Activated naive CD4-positive, alpha-beta T cell treated with anti-CD3 and anti-CD28 coated beads, Interleukin-2, amount 10 ng/mL, durations not matched to agents 7 days and 5 days (primary cell): Measurements from ENCODE around the gene GOLGA7B.

Experiments used
- CTCF ChIA-PET: fragments of 350-600 bp; sonication (Branson Sonifier 250); formaldehyde crosslinking; loops from one replicate; lab custom pipeline; 2021; ENCODE audit warnings: antibody characterized with exemption; lab: Charles Lee
- DNase-seq: peaks from one replicate; pipeline ENCODE4 v3.0.0-alpha.2; 2020
- H3K27ac Mint-ChIP-seq: one replicate; pipeline ENCODE4 v1.8.0; 2021; ENCODE audit warnings: mild to moderate bottlenecking, moderate library complexity, mixed read lengths
- H3K27me3 Mint-ChIP-seq: one replicate; pipeline ENCODE4 v1.8.0; 2021; ENCODE audit warnings: mild to moderate bottlenecking, mixed read lengths
- H3K36me3 Mint-ChIP-seq: one replicate; pipeline ENCODE4 v1.8.0; 2021; ENCODE audit warnings: mixed read lengths
- H3K4me1 Mint-ChIP-seq: one replicate; pipeline ENCODE4 v1.8.0; 2021; ENCODE audit warnings: mixed read lengths
- H3K4me3 Mint-ChIP-seq: one replicate; pipeline ENCODE4 v1.8.0; 2021; ENCODE audit warnings: mild to moderate bottlenecking, moderate library complexity, mixed read lengths
- H3K9me3 Mint-ChIP-seq: one replicate; pipeline ENCODE4 v1.8.0; 2021; ENCODE audit warnings: mixed read lengths

GOLGA7B gene

DNA sequence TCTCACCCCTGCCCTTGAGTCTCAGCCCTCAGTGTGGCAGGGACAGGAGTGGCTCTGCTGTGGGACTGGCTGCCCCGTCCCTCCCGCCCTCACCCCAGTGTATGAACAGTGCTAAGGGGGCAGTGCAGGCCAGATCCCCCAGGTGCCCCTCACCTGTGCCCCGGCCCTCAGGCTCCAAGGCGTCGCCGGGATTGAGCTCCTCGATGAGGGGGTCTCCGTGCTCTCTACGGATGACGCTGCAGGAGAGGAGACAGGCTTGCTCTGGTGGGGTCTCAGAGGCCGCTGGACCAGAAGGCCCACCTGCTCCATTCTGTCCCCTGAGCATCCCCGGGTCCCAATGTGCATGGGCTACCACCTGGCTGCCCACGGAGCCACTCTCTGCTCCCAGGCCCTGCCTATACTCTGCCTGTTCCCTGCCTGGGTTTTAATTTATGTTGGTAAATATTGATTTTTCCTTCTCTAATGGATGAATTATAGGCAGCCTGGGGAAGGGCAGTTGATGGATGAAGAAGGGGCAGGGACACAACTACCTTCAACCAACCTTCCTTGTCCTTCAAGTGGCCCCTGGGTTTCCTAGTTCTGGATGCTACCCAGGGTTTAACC is 47.2 kb downstream of the GOLGA7B start:
- H3K36me3 Mint-ChIP-seq: no peaks in the 10 kb centered on the region
- H3K27ac Mint-ChIP-seq: no peak overlapping the region
- CTCF ChIA-PET: no interaction called here
- H3K27me3 Mint-ChIP-seq: peaks cover 22% of the 10 kb centered on the region
- H3K9me3 Mint-ChIP-seq: no peaks in the 10 kb centered on the region
- no peak overlapping the region for H3K4me3 Mint-ChIP-seq
- H3K4me1 Mint-ChIP-seq: no peaks in the 10 kb centered on the region
- no peak for DNase-seq

- Mint-ChIP-seq H3K27ac (no peak overlapping the region), H3K27me3 (peaks cover 21% of the 10 kb centered on the region), H3K4me3 (no peak overlapping the region), H3K4me1 (no peaks in the 10 kb centered on the region), H3K36me3 (no peaks in the 10 kb centered on the region), H3K9me3 (no peaks in the 10 kb centered on the region)
- CTCF ChIA-PET: interaction anchor here (1.6 kb wide), 1 partner anchor 147 kb away, joined by 3 read pairs; no protein-coding TSS in a partner anchor
- no peak for DNase-seq
Observed at GRCh38 chr10:97898429-97898828, 48.8 kb downstream of the GOLGA7B start.

GRCh38 chr10:97901381-97901780 is 51.7 kb downstream of the GOLGA7B start:
- H3K9me3 Mint-ChIP-seq: no peaks in the 10 kb centered on the region
- no peak for DNase-seq
- H3K36me3 Mint-ChIP-seq: no peaks in the 10 kb centered on the region
- CTCF ChIA-PET: interaction anchor here (1.2 to 2.3 kb wide), 3 partner anchors 13 to 140 kb away, joined by 3 to 9 read pairs (median 3); no protein-coding TSS in a partner anchor
- no peaks in the 10 kb centered on the region for H3K4me1 Mint-ChIP-seq
- H3K27ac Mint-ChIP-seq: no peak overlapping the region
- H3K27me3 Mint-ChIP-seq: peaks cover 25% of the 10 kb centered on the region
- no peak overlapping the region for H3K4me3 Mint-ChIP-seq

- Mint-ChIP-seq H3K27ac (no peak overlapping the region), H3K27me3 (peaks cover 40% of the 10 kb centered on the region), H3K4me3 (no peak overlapping the region), H3K36me3 (no peaks in the 10 kb centered on the region), H3K9me3 (no peaks in the 10 kb centered on the region), H3K4me1 (no peaks in the 10 kb centered on the region)
- no peak for DNase-seq
- CTCF ChIA-PET: interaction anchor here (0.8 to 2.7 kb wide), 5 partner anchors 12 to 202 kb away, joined by 3 to 13 read pairs (median 6); no protein-coding TSS in a partner anchor
Observed at GRCh38 chr10:97903128-97904017, 53.7 kb downstream of the GOLGA7B start.

DNA sequence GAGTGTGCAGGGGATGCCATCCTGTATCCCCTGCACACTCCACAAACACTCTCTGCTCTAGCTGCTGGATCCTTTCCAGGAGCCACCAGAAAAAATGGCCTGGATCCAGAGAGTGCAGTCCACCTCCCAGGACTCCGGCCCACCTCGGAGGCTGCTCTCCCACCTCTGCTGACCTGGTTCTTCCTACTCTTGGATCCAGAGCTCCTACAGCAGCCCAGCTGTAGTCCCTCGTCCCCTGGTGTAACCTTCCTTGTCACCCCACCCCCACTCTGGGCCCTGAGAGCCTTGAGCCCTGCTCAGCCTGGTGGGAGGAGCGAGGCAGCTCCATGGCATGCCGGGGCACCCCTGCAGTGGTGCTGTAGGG is 54.4 kb downstream of the GOLGA7B start:
- CTCF ChIA-PET: interaction anchor here (0.8 to 2.7 kb wide), 3 partner anchors 11 to 112 kb away, joined by 3 to 13 read pairs (median 6); no protein-coding TSS in a partner anchor
- H3K9me3 Mint-ChIP-seq: no peaks in the 10 kb centered on the region
- H3K36me3 Mint-ChIP-seq: no peaks in the 10 kb centered on the region
- no peak overlapping the region for H3K4me3 Mint-ChIP-seq
- DNase-seq: no peak
- H3K27me3 Mint-ChIP-seq: peaks cover 45% of the 10 kb centered on the region
- H3K27ac Mint-ChIP-seq: no peak overlapping the region
- no peaks in the 10 kb centered on the region for H3K4me1 Mint-ChIP-seq

DNA sequence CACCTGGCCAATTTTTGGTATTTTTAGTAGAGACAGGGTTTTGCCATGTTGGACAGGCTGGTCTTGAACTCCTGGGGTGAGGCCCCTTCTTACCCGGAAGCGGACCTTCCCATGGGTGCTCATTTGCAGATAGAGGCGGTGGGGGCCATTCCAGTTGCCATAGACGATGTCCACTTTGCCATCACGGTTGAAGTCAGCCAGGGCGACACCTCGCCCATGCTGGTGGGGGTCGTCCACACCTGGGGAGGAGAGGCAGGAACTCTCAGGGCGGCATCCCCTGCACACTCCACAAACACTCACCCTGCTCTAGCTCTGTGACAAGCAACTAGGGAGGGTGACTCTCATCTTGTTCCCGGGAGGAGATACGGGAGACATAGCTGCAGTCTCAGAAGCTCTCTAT is 54.9 kb downstream of the GOLGA7B start:
- no peaks in the 10 kb centered on the region for H3K4me1 Mint-ChIP-seq
- no peaks in the 10 kb centered on the region for H3K9me3 Mint-ChIP-seq
- no peak for DNase-seq
- no peak overlapping the region for H3K4me3 Mint-ChIP-seq
- H3K27ac Mint-ChIP-seq: no peak overlapping the region
- no peaks in the 10 kb centered on the region for H3K36me3 Mint-ChIP-seq
- CTCF ChIA-PET: interaction anchor here (1.4 to 2.7 kb wide), 3 partner anchors 10 to 113 kb away, joined by 5 to 13 read pairs (median 6); no protein-coding TSS in a partner anchor
- H3K27me3 Mint-ChIP-seq: peaks cover 47% of the 10 kb centered on the region

DNA sequence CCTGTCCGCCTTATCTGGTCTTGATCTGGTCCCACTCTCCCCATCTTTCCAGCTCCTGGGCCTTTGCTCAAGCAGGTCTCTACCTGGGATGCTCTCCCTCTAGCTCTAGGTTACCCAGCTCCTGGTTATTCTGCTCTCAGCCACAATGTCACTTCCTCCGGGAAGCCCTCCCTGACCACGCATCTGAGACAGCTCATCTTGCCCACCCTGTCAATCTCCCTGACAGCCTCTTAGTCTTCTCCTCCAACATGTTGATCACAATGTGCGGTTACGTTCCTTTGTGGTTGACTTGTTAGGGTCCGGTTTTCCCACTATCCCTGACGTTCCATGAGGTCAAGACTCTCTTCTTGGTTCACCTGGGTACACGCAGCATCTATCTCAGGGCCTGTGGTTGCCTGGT is 55.6 kb downstream of the GOLGA7B start:
- no peak for DNase-seq
- CTCF ChIA-PET: interaction anchor here (1.4 to 2.7 kb wide), 3 partner anchors 10 to 113 kb away, joined by 5 to 13 read pairs (median 6); no protein-coding TSS in a partner anchor
- Mint-ChIP-seq H3K27me3 (peaks cover 45% of the 10 kb centered on the region), H3K9me3 (no peaks in the 10 kb centered on the region), H3K36me3 (no peaks in the 10 kb centered on the region), H3K27ac (no peak overlapping the region), H3K4me3 (no peak overlapping the region), H3K4me1 (no peaks in the 10 kb centered on the region)

DNA sequence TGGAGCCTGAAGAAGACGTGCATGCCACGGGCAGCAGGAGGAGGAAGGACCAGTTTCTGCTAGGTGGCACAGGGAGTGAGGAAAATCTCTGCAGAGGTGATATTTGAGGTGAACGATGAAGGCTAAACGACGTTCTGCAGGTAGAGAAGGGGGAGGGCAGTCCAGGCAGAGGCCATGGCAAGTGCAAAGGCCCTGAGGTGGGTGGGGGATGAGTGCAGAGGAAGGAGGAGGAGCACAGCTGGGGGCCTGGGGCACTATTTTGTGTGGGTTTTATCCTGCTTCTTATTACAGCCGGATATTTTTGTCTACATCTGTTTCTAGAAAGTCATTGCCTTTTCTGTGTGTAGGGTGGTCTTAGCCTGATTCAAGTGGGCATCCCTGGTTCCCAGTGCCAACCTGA is 57.6 kb downstream of the GOLGA7B start:
- no peaks in the 10 kb centered on the region for H3K9me3 Mint-ChIP-seq
- CTCF ChIA-PET: no interaction called here

GRCh38 chr10:97907830-97908229 is 58.2 kb downstream of the GOLGA7B start:
- H3K9me3 Mint-ChIP-seq: no peaks in the 10 kb centered on the region

More for the DNA sequence above, 57.6 kb downstream of the GOLGA7B start:
- H3K27me3 Mint-ChIP-seq: peaks cover 46% of the 10 kb centered on the region
- H3K27ac Mint-ChIP-seq: no peak overlapping the region
- no peaks in the 10 kb centered on the region for H3K36me3 Mint-ChIP-seq
- DNase-seq: no peak
- no peaks in the 10 kb centered on the region for H3K4me1 Mint-ChIP-seq
- no peak overlapping the region for H3K4me3 Mint-ChIP-seq

DNA sequence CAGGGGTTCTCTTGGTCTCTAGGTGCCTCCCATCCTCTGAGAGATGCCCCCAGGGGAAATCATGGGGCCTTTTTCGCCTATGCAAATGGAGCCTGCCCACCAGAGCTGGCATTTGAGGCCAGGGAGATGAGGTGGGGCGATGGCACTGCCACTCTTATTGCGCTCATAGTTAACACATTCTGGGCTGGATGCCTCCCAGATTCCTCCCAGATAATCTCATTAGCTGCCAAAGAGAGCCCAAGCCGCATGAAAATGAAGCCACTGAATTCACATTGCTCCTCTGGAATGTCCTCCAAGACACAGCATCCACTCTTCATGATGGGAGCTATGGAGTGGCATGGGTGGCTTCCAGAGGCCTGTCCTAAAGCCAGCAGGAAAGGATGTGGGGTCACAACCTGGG is 61.0 kb downstream of the GOLGA7B start:
- Mint-ChIP-seq H3K36me3 (no peaks in the 10 kb centered on the region), H3K4me3 (no peak overlapping the region), H3K27me3 (peaks cover 43% of the 10 kb centered on the region), H3K9me3 (no peaks in the 10 kb centered on the region), H3K27ac (no peak overlapping the region), H3K4me1 (peaks cover 2% of the 10 kb centered on the region)
- CTCF ChIA-PET: interaction anchor here (1.5 to 3.0 kb wide), 2 partner anchors 131 to 135 kb away, joined by 8 to 22 read pairs; no protein-coding TSS in a partner anchor
- DNase-seq: no peak

More at GRCh38 chr10:97907830-97908229, 58.2 kb downstream of the GOLGA7B start:
- no peaks in the 10 kb centered on the region for H3K4me1 Mint-ChIP-seq
- H3K27me3 Mint-ChIP-seq: peaks cover 49% of the 10 kb centered on the region
- H3K27ac Mint-ChIP-seq: no peak overlapping the region
- DNase-seq: no peak
- CTCF ChIA-PET: no interaction called here
- no peaks in the 10 kb centered on the region for H3K36me3 Mint-ChIP-seq
- no peak overlapping the region for H3K4me3 Mint-ChIP-seq

DNA sequence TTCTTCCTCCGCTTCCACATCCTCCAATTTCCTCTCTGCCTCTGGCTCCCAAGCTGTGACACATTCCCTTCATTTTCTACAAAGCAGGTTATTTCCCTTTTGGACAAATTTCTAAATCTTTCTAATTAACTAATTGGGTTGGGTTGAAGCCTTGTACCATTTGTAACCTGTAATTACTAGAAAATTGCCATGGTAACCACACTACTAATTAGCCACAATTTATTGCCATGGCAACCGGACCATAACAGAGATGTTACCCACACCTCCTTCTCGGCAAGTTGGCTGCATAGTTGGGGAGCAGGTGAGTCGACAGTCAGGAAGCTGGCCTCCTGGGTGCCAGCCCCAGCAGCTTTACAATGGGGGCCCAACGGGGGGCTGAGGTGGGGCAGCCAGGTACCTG is 61.6 kb downstream of the GOLGA7B start:
- Mint-ChIP-seq H3K4me3 (no peak overlapping the region), H3K27ac (no peak overlapping the region), H3K4me1 (peaks cover 2% of the 10 kb centered on the region), H3K9me3 (no peaks in the 10 kb centered on the region), H3K36me3 (no peaks in the 10 kb centered on the region), H3K27me3 (peaks cover 43% of the 10 kb centered on the region)
- no peak for DNase-seq
- CTCF ChIA-PET: interaction anchor here (1.5 to 3.0 kb wide), 2 partner anchors 131 to 134 kb away, joined by 8 to 22 read pairs; no protein-coding TSS in a partner anchor

DNA sequence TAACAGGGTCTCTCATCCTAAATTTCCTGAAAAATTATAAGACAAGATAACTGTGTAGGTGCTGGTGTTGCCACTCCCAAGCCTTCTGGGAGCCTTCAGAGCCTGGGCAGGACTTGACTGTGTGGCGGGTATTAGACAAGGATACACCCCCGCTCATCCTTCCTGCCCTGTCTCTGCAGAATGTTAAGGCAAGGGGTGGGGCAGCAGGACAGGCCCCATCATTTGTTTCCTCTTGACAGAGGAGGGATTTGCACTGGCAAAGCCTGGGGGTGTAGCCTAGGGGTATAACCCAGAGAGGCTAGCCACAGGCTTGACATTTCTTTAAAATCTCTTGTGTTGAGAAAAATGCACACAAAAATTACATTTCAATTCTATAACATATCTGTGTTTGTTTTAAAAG is 63.5 kb downstream of the GOLGA7B start:
- CTCF ChIA-PET: interaction anchor here (0.6 to 6.5 kb wide), 2 partner anchors 93 to 130 kb away, joined by 3 to 140 read pairs; no protein-coding TSS in a partner anchor
- Mint-ChIP-seq H3K4me1 (peaks cover 2% of the 10 kb centered on the region), H3K27me3 (peaks cover 33% of the 10 kb centered on the region), H3K27ac (no peak overlapping the region), H3K9me3 (no peaks in the 10 kb centered on the region), H3K4me3 (no peak overlapping the region), H3K36me3 (no peaks in the 10 kb centered on the region)
- no peak for DNase-seq

DNA sequence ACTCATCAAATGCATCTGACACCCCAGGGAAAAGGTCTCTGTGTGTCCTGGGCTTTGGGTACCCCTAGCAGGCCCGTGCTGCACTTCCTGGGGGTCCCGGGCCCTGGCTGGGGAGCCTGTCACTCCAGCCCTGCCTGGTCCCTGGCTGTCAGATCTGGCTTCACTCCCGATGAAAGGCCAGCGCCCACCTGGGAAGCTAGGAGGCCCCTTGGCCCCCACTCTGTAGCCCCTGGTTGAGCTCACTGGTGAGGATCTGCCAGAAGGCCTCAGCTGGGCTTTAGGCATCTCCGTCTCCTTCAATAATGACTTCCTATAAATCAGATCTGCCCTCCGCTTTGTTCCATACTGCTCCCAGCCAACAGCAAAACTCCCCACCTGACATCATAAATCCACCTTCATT is 64.0 kb downstream of the GOLGA7B start:
- peaks cover 33% of the 10 kb centered on the region for H3K27me3 Mint-ChIP-seq
- peaks cover 2% of the 10 kb centered on the region for H3K4me1 Mint-ChIP-seq
- H3K9me3 Mint-ChIP-seq: no peaks in the 10 kb centered on the region
- no peak for DNase-seq
- no peak overlapping the region for H3K27ac Mint-ChIP-seq
- CTCF ChIA-PET: interaction anchor here (6.5 kb wide), 1 partner anchor 129 kb away, joined by 140 read pairs; no protein-coding TSS in a partner anchor
- H3K36me3 Mint-ChIP-seq: no peaks in the 10 kb centered on the region
- H3K4me3 Mint-ChIP-seq: no peak overlapping the region
